ENCODE measurements around the gene PANK3. TPM values are rescaled to one million over a fixed set of nuclear protein-coding genes. Genes with fewer than 3 reads are reported as not detected.

PANK3 gene
- 126 and 145 TPM in 2 replicates for polyA plus RNA-seq
- 257 and 294 TPM in 2 replicates for polyA minus RNA-seq

DNA sequence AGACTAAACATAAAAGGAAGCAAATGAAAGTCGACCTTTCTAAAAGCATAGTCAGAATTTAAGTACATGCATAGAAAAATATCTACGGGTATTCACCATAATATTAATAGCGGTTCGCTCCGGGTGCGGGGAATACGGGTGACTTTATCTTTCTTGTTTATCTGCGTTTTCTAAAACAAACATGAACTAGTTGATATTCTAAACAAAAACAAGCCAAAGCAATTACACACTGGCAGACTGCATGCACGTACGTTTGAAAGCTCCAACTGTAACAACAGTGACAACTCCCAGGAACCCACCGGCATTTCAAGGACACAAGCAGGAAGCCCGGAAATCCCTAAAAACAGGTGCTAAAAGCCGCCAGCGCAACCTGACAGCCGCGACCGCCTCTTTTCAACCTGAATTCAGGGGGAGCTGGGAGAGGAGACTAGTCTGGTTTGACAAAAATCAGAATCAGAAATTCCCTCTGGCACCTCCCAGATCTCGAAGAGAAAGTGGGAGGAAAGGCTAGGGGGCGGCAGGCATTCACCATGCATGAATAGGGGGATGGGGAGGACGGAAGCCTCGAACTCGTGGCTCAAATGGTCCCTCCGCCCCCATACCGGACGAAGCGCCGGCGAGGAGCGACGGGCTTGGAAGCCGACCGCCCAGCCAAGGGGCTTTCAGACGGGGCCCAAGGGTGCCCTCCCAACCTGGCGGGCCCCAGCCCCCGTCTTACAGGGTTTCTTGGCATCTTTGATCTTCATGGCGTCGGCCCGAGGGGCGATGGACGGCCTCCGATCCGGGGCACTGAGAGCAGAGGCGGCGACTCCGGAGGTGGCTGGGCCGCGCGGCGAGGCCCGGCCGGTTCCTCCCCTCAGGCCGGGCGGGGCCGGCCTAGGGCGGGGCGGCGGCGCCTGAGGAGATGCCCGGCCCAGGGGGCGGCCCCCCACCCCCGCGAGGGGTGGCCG is at the start of gene PANK3:
Gene PANK3 (minus strand): TSS at position 831 of the 950 bp plus-strand sequence. CDS start 85 bp downstream, at position 746.
- H3K4me3 ChIP-seq (ENCODE audit: low read length), result peak within 1 kb of the TSS; percentile 97
- H2AFZ ChIP-seq (ENCODE audit: low read depth, low read length), result peak within 1 kb of the TSS; percentile 54
- H3F3A ChIP-seq (ENCODE audit: insufficient read depth, low read length, poor library complexity, severe bottlenecking), result peaks cover 4% of the 10 kb centered on the region
- peaks cover 49% of the 10 kb centered on the region for H3K79me2 ChIP-seq (replicated peaks; ENCODE audit: insufficient read depth, low read length)
- no peaks in the 10 kb centered on the region for H3K9me3 ChIP-seq (ENCODE audit: low read length)
- peak within 1 kb of the TSS; percentile 97 for H3K9ac ChIP-seq (ENCODE audit: low read length)
- TF ChIP-seq SMC3 (conservative IDR thresholded peaks at IDR 0.05; ENCODE audit: poor library complexity), result no peak
- no peak for TF ChIP-seq EP300 (conservative IDR thresholded peaks at IDR 0.05; ENCODE audit: poor library complexity, severe bottlenecking)
- no peak for TF ChIP-seq POLR2AphosphoS5 (IDR thresholded peaks at IDR 0.05)
- TF ChIP-seq, protein P1, sequence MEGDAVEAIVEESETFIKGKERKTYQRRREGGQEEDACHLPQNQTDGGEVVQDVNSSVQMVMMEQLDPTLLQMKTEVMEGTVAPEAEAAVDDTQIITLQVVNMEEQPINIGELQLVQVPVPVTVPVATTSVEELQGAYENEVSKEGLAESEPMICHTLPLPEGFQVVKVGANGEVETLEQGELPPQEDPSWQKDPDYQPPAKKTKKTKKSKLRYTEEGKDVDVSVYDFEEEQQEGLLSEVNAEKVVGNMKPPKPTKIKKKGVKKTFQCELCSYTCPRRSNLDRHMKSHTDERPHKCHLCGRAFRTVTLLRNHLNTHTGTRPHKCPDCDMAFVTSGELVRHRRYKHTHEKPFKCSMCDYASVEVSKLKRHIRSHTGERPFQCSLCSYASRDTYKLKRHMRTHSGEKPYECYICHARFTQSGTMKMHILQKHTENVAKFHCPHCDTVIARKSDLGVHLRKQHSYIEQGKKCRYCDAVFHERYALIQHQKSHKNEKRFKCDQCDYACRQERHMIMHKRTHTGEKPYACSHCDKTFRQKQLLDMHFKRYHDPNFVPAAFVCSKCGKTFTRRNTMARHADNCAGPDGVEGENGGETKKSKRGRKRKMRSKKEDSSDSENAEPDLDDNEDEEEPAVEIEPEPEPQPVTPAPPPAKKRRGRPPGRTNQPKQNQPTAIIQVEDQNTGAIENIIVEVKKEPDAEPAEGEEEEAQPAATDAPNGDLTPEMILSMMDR (IDR thresholded peaks at IDR 0.05; ENCODE audit: poor library complexity, severe bottlenecking), result peak; percentile 29
- no peak for TF ChIP-seq EZH2 (IDR thresholded peaks at IDR 0.05; ENCODE audit: borderline replicate concordance, insufficient read depth, low read length, poor library complexity, severe bottlenecking)
- TF ChIP-seq, protein P2, sequence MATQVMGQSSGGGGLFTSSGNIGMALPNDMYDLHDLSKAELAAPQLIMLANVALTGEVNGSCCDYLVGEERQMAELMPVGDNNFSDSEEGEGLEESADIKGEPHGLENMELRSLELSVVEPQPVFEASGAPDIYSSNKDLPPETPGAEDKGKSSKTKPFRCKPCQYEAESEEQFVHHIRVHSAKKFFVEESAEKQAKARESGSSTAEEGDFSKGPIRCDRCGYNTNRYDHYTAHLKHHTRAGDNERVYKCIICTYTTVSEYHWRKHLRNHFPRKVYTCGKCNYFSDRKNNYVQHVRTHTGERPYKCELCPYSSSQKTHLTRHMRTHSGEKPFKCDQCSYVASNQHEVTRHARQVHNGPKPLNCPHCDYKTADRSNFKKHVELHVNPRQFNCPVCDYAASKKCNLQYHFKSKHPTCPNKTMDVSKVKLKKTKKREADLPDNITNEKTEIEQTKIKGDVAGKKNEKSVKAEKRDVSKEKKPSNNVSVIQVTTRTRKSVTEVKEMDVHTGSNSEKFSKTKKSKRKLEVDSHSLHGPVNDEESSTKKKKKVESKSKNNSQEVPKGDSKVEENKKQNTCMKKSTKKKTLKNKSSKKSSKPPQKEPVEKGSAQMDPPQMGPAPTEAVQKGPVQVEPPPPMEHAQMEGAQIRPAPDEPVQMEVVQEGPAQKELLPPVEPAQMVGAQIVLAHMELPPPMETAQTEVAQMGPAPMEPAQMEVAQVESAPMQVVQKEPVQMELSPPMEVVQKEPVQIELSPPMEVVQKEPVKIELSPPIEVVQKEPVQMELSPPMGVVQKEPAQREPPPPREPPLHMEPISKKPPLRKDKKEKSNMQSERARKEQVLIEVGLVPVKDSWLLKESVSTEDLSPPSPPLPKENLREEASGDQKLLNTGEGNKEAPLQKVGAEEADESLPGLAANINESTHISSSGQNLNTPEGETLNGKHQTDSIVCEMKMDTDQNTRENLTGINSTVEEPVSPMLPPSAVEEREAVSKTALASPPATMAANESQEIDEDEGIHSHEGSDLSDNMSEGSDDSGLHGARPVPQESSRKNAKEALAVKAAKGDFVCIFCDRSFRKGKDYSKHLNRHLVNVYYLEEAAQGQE (IDR thresholded peaks at IDR 0.05; ENCODE audit: borderline replicate concordance), result no peak
- TF ChIP-seq MXI1 (conservative IDR thresholded peaks at IDR 0.05; ENCODE audit: poor library complexity, severe bottlenecking), result peak; percentile 49
- TF ChIP-seq RAD21 (conservative IDR thresholded peaks at IDR 0.05), result peak; percentile 18
- TF ChIP-seq TAF1 (IDR thresholded peaks at IDR 0.05; ENCODE audit: low read depth), result no peak
- H3K27ac ChIP-seq (ENCODE audit: low read length), result peak within 1 kb of the TSS; percentile 97
- H3K9me2 ChIP-seq (ENCODE audit: insufficient read depth, low read length), result no peaks in the 10 kb centered on the region
- H3K27me3 ChIP-seq (ENCODE audit: insufficient read depth, low read depth, low read length), result no peaks in the 10 kb centered on the region
- peak within 1 kb of the TSS; percentile 67 for H3K4me2 ChIP-seq (ENCODE audit: low read length)
- peaks cover 12% of the 10 kb centered on the region for H4K20me1 ChIP-seq (ENCODE audit: insufficient read depth)
- H3K36me3 ChIP-seq (ENCODE audit: insufficient read depth, low read length), result no peaks in the 10 kb centered on the region

DNA sequence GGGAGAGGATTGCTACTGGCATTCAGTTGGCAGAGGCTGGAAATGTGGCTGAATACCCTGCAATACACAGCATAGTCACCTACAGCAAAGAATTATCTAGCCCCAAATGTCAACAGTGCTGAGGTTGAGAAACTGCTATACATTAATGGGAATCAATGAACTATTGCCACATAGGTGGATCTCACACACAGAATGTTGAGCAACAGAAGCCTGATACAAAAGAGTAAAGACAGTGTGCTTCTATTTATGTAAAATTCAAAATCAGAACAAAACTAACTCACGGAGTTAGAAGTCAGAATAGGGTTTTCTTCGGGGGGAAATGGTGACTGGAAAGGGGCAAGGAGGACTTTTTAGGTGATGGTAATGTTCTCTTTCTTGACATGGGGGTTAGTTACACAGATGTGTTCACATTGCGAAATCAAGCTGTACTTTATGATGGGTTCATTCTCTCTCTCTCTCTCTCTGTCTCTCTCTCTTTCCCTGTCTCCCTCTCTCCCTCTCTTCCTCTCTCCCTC is 45.7 kb upstream of the PANK3 start:
- Histone ChIP-seq H3K9me3 (ENCODE audit: low read length) (no peaks in the 10 kb centered on the region), H2AFZ (ENCODE audit: low read depth, low read length) (no peak overlapping the region), H3K36me3 (ENCODE audit: insufficient read depth, low read length) (no peaks in the 10 kb centered on the region), H3K79me2 (replicated peaks; ENCODE audit: insufficient read depth, low read length) (no peaks in the 10 kb centered on the region), H3K4me3 (ENCODE audit: low read length) (no peak overlapping the region), H3F3A (ENCODE audit: insufficient read depth, low read length, poor library complexity, severe bottlenecking) (no peaks in the 10 kb centered on the region), H3K9ac (ENCODE audit: low read length) (no peak overlapping the region), H3K9me2 (ENCODE audit: insufficient read depth, low read length) (no peaks in the 10 kb centered on the region), H3K27me3 (ENCODE audit: insufficient read depth, low read depth, low read length) (no peaks in the 10 kb centered on the region), H3K4me2 (ENCODE audit: low read length) (no peak overlapping the region), H4K20me1 (ENCODE audit: insufficient read depth) (no peaks in the 10 kb centered on the region), H3K27ac (ENCODE audit: low read length) (no peak overlapping the region)
- TF ChIP-seq, protein P2 (IDR thresholded peaks at IDR 0.05; ENCODE audit: borderline replicate concordance), result no peak
- TF ChIP-seq SMC3 (conservative IDR thresholded peaks at IDR 0.05; ENCODE audit: poor library complexity), result no peak
- no peak for TF ChIP-seq TAF1 (IDR thresholded peaks at IDR 0.05; ENCODE audit: low read depth)
- TF ChIP-seq, protein P1 (IDR thresholded peaks at IDR 0.05; ENCODE audit: poor library complexity, severe bottlenecking), result no peak
- no peak for TF ChIP-seq EZH2 (IDR thresholded peaks at IDR 0.05; ENCODE audit: borderline replicate concordance, insufficient read depth, low read length, poor library complexity, severe bottlenecking)
- no peak for TF ChIP-seq RAD21 (conservative IDR thresholded peaks at IDR 0.05)
- no peak for TF ChIP-seq POLR2AphosphoS5 (IDR thresholded peaks at IDR 0.05)
- no peak for TF ChIP-seq MXI1 (conservative IDR thresholded peaks at IDR 0.05; ENCODE audit: poor library complexity, severe bottlenecking)
- TF ChIP-seq EP300 (conservative IDR thresholded peaks at IDR 0.05; ENCODE audit: poor library complexity, severe bottlenecking), result no peak

All from neural cell (in vitro differentiated cells).